ENCODE results near the gene TMEM141. TPM values are rescaled to one million over a fixed set of nuclear protein-coding genes. Genes with fewer than 3 reads are reported as not detected.
A peak's percentile ranks its signal among the peaks of the same experiment; 100 is the strongest.
"Not testable (repeated sequence)": the region's sequence is repeated elsewhere in the genome, so short reads cannot be mapped to it uniquely, and the experiment has no call there.

TMEM141 gene
- total and polyA plus RNA-seq, 2 experiments from 2014 or later: 200 to 238 TPM

DNA sequence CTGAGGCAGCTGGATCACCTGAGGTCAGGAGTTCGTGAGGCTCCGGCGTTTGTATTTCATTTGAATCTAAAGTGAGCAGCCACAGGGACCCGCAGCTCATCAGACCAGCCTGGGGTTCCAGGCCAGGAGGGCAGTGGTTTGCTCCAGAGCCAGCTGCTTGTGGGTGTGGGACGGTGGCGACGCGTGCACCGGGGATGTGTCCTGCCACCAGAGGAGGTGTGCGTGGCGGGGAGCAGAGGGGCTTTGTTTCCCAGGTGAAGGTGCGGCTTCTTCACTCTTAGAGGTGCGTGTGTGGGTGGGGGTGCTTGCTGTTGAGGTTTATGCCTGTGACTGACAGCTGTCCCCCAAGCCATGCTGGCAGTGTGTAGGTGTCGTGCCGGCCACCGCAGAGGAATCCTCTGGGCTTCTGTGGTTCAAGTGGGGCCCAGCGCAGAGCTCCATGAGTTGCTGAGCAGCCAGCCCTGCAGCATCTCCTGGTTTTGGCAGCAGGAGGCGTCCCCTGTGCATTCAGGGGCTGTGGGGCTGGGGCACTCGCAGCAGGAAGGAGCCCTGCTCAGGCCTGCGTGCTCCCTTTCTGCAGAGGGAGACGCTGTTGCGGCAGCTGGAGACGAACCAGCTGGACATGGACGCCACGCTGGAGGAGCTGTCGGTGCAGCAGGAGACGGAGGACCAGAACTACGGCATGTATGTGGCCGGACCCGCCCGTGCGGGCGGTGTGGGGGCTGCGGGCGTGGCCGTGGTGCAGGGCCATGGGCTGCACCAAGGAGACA lies 44.2 kb downstream of the TMEM141 start:
- TF ChIP-seq, protein P1, sequence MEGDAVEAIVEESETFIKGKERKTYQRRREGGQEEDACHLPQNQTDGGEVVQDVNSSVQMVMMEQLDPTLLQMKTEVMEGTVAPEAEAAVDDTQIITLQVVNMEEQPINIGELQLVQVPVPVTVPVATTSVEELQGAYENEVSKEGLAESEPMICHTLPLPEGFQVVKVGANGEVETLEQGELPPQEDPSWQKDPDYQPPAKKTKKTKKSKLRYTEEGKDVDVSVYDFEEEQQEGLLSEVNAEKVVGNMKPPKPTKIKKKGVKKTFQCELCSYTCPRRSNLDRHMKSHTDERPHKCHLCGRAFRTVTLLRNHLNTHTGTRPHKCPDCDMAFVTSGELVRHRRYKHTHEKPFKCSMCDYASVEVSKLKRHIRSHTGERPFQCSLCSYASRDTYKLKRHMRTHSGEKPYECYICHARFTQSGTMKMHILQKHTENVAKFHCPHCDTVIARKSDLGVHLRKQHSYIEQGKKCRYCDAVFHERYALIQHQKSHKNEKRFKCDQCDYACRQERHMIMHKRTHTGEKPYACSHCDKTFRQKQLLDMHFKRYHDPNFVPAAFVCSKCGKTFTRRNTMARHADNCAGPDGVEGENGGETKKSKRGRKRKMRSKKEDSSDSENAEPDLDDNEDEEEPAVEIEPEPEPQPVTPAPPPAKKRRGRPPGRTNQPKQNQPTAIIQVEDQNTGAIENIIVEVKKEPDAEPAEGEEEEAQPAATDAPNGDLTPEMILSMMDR (IDR thresholded peaks at IDR 0.05; ENCODE audit: low read depth, low read length): no peak
- Histone ChIP-seq H3K9me3 (ENCODE audit: low read depth) (no peaks in the 10 kb centered on the region), H3K4me1 (ENCODE audit: low read depth) (peaks cover 4% of the 10 kb centered on the region), H3K27me3 (no peaks in the 10 kb centered on the region), H3K36me3 (peaks cover 25% of the 10 kb centered on the region), H3K4me3 (no peak overlapping the region), H3K27ac (peak overlapping the region; percentile 57)
- no peak for DNase-seq (ENCODE audit: low read depth in 1 of 2, low spot score in 1 of 2)

DNA sequence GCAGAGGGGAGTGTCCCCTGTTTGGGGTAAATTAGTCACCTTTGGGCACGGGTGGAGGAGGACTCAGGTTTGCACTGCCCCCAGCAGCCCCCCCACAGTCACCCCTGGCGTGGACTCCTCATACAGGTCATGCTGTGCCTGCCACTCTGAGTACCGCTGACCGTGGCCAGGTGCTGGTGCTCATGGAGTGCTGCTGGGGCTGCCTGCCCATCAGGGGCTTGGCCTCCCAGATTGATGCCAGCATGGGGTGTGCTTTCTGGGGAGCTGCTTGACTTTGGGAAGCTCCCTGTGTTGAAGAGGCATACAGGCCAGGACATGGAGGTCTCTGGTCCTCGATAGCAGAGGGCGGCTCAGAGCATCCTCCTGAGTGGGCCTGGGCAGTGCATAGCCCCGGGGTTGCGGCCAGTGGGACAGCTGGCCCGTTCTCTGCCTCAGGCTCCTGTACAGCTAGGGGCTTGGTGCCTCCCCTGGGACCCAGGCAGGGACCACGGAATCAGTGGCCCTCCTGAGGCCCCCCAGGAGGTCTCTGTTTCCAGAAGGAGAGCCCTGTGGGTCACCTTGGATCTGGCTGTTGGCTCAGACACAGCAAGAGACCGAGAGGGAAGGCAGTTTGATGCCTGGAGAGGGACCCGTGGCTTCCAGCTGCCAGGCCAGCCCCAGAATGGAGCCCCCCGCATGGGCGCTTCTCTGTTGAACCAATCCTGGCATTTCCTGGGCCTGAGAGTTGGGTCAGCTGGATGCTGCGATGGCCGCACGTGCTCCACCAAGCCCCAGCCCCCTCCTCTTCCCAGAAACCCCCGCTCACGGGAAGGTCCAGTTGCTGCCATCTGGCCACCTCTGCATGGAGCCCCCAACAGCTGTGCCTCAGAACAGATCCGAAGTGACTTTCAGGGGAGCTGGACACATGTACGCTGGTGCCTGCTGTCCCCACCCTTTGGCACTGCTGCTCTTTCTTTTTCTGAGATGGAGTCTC lies 45.1 kb downstream of the TMEM141 start:
- no peak overlapping the region for H3K4me3 ChIP-seq
- no peak for DNase-seq (ENCODE audit: low read depth in 1 of 2, low spot score in 1 of 2)
- TF ChIP-seq, protein P1 (IDR thresholded peaks at IDR 0.05; ENCODE audit: low read depth, low read length): no peak
- H3K4me1 ChIP-seq (ENCODE audit: low read depth): peaks cover 13% of the 10 kb centered on the region
- peak overlapping the region; percentile 57 for H3K27ac ChIP-seq
- H3K9me3 ChIP-seq (ENCODE audit: low read depth): no peaks in the 10 kb centered on the region
- peaks cover 16% of the 10 kb centered on the region for H3K36me3 ChIP-seq
- no peaks in the 10 kb centered on the region for H3K27me3 ChIP-seq

DNA sequence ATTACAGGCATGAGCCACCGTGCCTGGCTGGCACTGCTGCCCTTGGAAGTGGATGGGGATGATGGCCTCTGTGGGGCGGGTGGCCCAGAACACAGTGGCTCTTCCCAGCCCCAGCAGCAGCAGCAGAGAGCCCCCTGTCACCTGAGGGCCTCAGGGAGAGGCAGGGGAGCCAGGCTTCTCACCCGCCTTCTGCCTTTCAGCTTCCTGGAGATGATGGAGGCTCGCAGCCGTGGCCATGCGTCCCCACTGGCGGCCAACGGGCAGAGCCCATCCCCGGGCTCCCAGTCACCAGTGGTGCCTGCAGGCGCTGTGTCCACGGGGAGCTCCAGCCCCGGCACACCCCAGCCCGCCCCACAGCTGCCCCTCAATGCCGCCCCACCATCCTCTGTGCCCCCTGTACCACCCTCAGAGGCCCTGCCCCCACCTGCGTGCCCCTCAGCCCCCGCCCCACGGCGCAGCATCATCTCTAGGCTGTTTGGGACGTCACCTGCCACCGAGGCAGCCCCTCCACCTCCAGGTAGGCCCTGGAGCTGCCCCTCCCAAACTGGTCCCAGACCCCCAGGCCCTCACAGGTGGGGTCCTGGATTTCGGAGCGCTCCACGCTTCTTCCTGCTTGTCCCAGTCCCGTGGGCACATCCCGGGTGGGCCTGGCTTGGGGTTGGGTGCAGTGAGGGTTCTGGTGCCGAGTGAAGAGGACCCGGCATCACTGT lies 46.2 kb downstream of the TMEM141 start:
- peaks cover 21% of the 10 kb centered on the region for H3K4me1 ChIP-seq (ENCODE audit: low read depth)
- H3K27me3 ChIP-seq: no peaks in the 10 kb centered on the region
- DNase-seq (ENCODE audit: low read depth in 1 of 2, low spot score in 1 of 2): no peak
- no peak overlapping the region for H3K4me3 ChIP-seq
- TF ChIP-seq, protein P1 (IDR thresholded peaks at IDR 0.05; ENCODE audit: low read depth, low read length): no peak
- H3K36me3 ChIP-seq: peaks cover 14% of the 10 kb centered on the region
- no peaks in the 10 kb centered on the region for H3K9me3 ChIP-seq (ENCODE audit: low read depth)
- H3K27ac ChIP-seq: peak overlapping the region; percentile 88

DNA sequence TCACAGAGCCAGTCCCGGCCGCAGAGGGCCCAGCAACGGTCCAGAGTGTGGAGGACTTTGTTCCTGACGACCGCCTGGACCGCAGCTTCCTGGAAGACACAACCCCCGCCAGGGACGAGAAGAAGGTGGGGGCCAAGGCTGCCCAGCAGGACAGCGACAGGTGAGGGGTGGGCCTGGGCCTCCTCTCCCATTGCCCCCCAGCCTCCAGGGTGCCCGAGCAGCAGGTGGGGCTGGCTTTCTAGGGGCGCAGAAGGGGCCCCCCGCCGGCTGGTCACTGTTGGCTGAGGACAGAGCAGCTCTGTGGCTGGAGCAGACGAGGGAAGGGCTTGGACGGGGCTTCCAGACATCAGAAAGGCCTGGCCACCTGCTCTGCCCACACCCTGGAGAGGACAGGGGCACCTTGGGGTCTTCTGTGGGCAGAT lies 46.7 kb downstream of the TMEM141 start:
- H3K27ac ChIP-seq: peak overlapping the region; percentile 88
- H3K4me1 ChIP-seq (ENCODE audit: low read depth): peaks cover 21% of the 10 kb centered on the region
- DNase-seq (ENCODE audit: low read depth in 1 of 2, low spot score in 1 of 2); H3K4me3 ChIP-seq; H3K9me3 ChIP-seq (ENCODE audit: low read depth); H3K36me3 ChIP-seq; H3K27me3 ChIP-seq: not testable (repeated sequence)

DNA sequence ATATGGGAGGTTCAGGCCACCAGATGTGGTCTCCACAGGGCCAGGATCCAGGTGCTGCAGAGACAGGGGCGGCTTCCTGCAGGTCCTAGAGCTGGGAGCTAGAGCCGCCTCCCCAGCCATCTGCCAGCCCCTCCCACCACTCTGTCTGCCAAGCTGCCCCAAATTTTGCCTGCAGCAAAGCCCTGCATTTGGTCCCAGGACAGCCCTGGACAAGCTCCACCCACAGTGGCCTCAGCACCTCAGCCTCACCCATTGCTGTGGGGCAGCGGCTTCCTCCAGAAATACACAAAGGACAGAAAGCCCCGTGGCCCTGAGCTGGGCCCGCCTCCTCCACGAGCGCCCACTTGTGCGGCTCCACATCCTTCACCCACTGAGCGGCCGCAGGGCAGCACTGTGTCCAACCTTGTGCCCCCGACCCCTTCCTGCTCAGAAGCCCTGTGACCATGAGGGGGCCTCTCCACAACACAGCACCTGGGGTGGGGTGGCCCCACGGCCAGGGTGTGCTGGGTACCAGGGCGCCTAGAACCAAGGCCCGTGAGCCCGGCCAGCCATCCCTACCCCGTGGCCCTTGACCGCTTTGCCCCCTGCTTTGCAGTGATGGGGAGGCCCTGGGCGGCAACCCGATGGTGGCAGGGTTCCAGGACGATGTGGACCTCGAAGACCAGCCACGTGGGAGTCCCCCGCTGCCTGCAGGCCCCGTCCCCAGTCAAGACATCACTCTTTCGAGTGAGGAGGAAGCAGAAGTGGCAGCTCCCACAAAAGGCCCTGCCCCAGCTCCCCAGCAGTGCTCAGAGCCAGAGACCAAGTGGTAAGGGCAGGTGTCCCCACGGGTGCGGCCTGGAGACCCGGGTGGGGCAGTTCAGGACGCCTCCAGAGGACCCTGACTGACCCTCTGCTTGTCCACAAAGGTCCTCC lies 47.4 kb downstream of the TMEM141 start:
- H3K27ac ChIP-seq: peak overlapping the region; percentile 88
- H3K9me3 ChIP-seq (ENCODE audit: low read depth): no peaks in the 10 kb centered on the region
- H3K4me3 ChIP-seq: no peak overlapping the region
- H3K4me1 ChIP-seq (ENCODE audit: low read depth): peaks cover 27% of the 10 kb centered on the region
- no peaks in the 10 kb centered on the region for H3K27me3 ChIP-seq
- DNase-seq (ENCODE audit: low read depth in 1 of 2, low spot score in 1 of 2): no peak
- H3K36me3 ChIP-seq: peaks cover 9% of the 10 kb centered on the region
- TF ChIP-seq, protein P1 (IDR thresholded peaks at IDR 0.05; ENCODE audit: low read depth, low read length): no peak

Measured in cardiac muscle cell (in vitro differentiated cells and primary cell).